Transverse colon (tissue), 4 donors: ENCODE measurements around the gene STAMBPL1. TPM values are rescaled to one million over a fixed set of nuclear protein-coding genes. Genes with fewer than 3 reads are reported as not detected.

Source experiments
- DNase-seq: peaks from one replicate; pipeline ENCODE4 v3.0.0-alpha.2; 2019
- H3K27ac ChIP-seq, 4 donors: fragments of 200-600 bp; sonication (generic); 2 replicates each; pipeline ENCODE4 v1.5.1; 2016 to 2018; ENCODE audit warnings: inconsistent platforms in 4 of 4
- H3K27me3 ChIP-seq: fragments of 200-600 bp; sonication (generic); 2 replicates; pipeline ENCODE4 v1.5.1; 2017; ENCODE audit warnings: inconsistent platforms
- H3K36me3 ChIP-seq, 4 donors: fragments of 200-600 bp; sonication (generic); 2 replicates each; pipeline ENCODE4 v1.5.1; 2017 to 2019; ENCODE audit warnings: inconsistent platforms in 4 of 4
- H3K4me1 ChIP-seq, 4 donors: fragments of 200-600 bp; sonication (generic); 2 replicates each; pipeline ENCODE4 v1.5.1; 2017 to 2020; ENCODE audit warnings: inconsistent platforms in 4 of 4
- H3K4me3 ChIP-seq, 4 donors: fragments of 200-600 bp; sonication (generic); 1 replicate in 1 of 4; 2 replicates in 3 of 4; pipeline versions ENCODE4 v1.5.1 to v1.6.1; 2017 to 2019; ENCODE audit warnings: inconsistent platforms in 4 of 4
- H3K9me3 ChIP-seq, 2 donors: fragments of 200-600 bp; sonication (generic); 2 replicates each; pipeline ENCODE4 v1.5.1; 2017 to 2019; ENCODE audit warnings: inconsistent platforms in 2 of 2
- EP300 ChIP-seq: sonication (generic); formaldehyde crosslinking; IDR thresholded peaks from one replicate; pipeline ENCODE4 v1.6.1; 2017; ENCODE audit warnings: antibody characterized with exemption, low read depth
- POLR2A ChIP-seq: fragments of 450-650 bp; IDR thresholded peaks from one replicate; pipeline ENCODE4 v1.6.1; 2016; ENCODE audit warnings: antibody characterized with exemption, mild to moderate bottlenecking, moderate library complexity
- POLR2AphosphoS5 ChIP-seq, 3 donors: sonication (generic); formaldehyde crosslinking; IDR thresholded peaks; one replicate each; pipeline ENCODE4 v1.6.1; 2016; ENCODE audit warnings: antibody characterized with exemption in 3 of 3
- WGBS, 2 donors: methylation state at CpG; one replicate each; pipeline ENCODE4 v1.1.5; 2018; ENCODE audit warnings: low coverage in 1 of 2; 5-methylcytosine and 5-hydroxymethylcytosine counted together
- in situ Hi-C, 4 donors: fragments of 200-750 bp; cut with MboI; loops; one replicate each; pipeline versions ENCODE4 v1.15.0 to v1.15.1; 2017; ENCODE audit warnings: low sequenced_read_pairs in 3 of 4, low pct_ligation_motif_present in 1 of 4, low pct_unique_long_range_greater_than_20kb in 1 of 4
- intact Hi-C: fragments of 100-400 bp; cut with DNase I; formaldehyde crosslinking; loops from one replicate; pipeline ENCODE4 v1.15.1; 2023; ENCODE audit warnings: low total_unique reads
- total RNA-seq, 4 donors: library from RNA; depleted of rRNA; stranded (reverse); fragments of >200 nt; gene quantifications; one replicate each; pipeline ENCODE4 v1.1.0, GENCODE V29; 2016
- TF ChIP-seq, protein P1 (sequence below), 5 experiments: fragments of 200-600 bp in 3 of 5; fragments of 450-650 bp in 2 of 5; sonication (generic) in 3 of 5; IDR thresholded peaks; 1 replicate in 2 of 5; 2 replicates in 3 of 5; pipeline ENCODE4 v1.5.1; 2016 to 2017; ENCODE audit warnings: antibody characterized with exemption in 5 of 5, inconsistent platforms in 3 of 5, mild to moderate bottlenecking in 2 of 5, moderate library complexity in 1 of 5

The STAMBPL1 gene
- total RNA-seq, 4 donors from 2014 or later, result 74.8 to 176 (median 134) TPM

DNA sequence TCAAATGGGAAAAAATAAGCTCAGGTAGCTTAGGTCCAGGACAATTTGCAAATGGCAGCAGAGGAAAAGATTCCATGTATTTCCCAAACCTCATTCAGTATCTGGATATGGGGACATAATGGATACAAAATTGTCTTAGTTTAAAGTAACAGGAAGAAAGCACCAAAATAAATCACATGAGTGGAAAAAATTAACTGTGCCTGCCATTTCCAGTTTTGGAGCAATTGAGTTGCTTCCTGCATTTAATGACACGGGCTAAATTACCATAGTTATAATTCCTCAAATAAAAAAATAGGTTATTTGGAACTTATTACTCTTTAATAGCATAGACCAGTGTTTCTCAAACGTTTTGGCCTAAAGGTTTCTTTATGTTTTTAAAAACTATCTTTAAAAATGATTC, 6.3 kb upstream of the STAMBPL1 start:
- Histone ChIP-seq H3K27ac (no peak overlapping the region), H3K36me3 (no peaks in the 10 kb centered on the region), H3K4me1 (peaks cover 0 to under 1% (median 0%) of the 10 kb centered on the region in 4 donors), H3K27me3 (no peaks in the 10 kb centered on the region), H3K4me3 (no peak overlapping the region), H3K9me3 (no peaks in the 10 kb centered on the region)
- TF ChIP-seq, protein P1, sequence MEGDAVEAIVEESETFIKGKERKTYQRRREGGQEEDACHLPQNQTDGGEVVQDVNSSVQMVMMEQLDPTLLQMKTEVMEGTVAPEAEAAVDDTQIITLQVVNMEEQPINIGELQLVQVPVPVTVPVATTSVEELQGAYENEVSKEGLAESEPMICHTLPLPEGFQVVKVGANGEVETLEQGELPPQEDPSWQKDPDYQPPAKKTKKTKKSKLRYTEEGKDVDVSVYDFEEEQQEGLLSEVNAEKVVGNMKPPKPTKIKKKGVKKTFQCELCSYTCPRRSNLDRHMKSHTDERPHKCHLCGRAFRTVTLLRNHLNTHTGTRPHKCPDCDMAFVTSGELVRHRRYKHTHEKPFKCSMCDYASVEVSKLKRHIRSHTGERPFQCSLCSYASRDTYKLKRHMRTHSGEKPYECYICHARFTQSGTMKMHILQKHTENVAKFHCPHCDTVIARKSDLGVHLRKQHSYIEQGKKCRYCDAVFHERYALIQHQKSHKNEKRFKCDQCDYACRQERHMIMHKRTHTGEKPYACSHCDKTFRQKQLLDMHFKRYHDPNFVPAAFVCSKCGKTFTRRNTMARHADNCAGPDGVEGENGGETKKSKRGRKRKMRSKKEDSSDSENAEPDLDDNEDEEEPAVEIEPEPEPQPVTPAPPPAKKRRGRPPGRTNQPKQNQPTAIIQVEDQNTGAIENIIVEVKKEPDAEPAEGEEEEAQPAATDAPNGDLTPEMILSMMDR (IDR thresholded peaks at IDR 0.05), result no peak
- TF ChIP-seq POLR2A (no peak), POLR2AphosphoS5 (IDR thresholded peaks at IDR 0.05) (no peak), EP300 (no peak)
- intact Hi-C loops (no loop called here), in situ Hi-C loops (no loop called here)
- 45 to 65% methylated on average over 2 of the region's 2 CpGs for WGBS, 2 donors
- DNase-seq, result no peak

DNA sequence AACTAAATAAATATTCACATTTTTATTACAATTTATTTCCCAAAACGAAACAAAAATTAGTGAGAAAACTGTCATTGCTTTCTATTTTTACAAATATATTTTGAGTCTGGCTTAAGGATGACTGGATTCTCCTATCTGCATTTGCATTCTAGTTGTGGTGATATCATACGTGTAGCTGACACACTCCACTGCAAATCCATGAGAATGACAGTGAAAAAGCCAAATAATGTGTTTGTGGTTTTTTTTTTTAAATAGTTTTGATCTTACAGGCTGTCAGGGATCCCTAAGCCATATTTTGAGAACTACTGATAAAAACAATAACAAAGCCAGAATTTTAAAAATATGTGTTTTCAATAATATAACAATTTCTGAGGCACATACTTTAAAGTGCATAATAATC, 5.8 kb upstream of the STAMBPL1 start:
- no peak for TF ChIP-seq EP300
- TF ChIP-seq POLR2AphosphoS5 (IDR thresholded peaks at IDR 0.05), result no peak
- TF ChIP-seq, protein P1 (IDR thresholded peaks at IDR 0.05), result no peak
- no peak for TF ChIP-seq POLR2A
- H3K4me1 ChIP-seq, result peaks cover 0 to 6% (median 3%) of the 10 kb centered on the region in 4 donors
- no peaks in the 10 kb centered on the region for H3K36me3 ChIP-seq
- 89 to 94% methylated on average over 2 of the region's 2 CpGs for WGBS, 2 donors
- in situ Hi-C loops (no loop called here), intact Hi-C loops (no loop called here)
- H3K4me3 ChIP-seq, result no peak overlapping the region
- H3K9me3 ChIP-seq, result no peaks in the 10 kb centered on the region
- DNase-seq, result no peak
- no peak overlapping the region for H3K27ac ChIP-seq
- no peaks in the 10 kb centered on the region for H3K27me3 ChIP-seq

DNA sequence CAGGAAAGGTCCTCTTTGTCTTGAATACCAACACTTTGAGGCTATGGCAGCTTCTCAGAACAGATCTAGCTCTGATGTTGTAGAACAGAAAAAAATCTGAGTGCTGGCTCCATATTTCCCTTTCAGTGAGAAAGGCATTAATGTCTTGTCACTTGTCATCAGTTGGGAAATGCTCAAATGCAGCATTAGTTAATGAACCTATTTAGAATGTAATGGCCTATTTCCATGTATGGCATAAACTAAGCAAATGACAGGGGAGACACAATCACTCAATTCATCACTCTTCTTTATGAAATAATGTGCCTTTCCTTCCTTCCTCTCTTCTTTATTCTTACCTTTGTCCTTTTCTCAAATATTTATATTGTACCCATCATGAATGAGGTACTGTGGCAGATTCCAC, 5.0 kb upstream of the STAMBPL1 start:
- DNase-seq, result no peak
- no peaks in the 10 kb centered on the region for H3K9me3 ChIP-seq
- in situ Hi-C loops, result no loop called here
- TF ChIP-seq POLR2AphosphoS5 (IDR thresholded peaks at IDR 0.05) (no peak), EP300 (no peak), POLR2A (no peak)
- TF ChIP-seq, protein P1 (IDR thresholded peaks at IDR 0.05), result no peak
- H3K36me3 ChIP-seq, result no peaks in the 10 kb centered on the region
- H3K27ac ChIP-seq, result no peak overlapping the region
- H3K4me3 ChIP-seq, result no peak overlapping the region
- peaks cover 0 to 12% (median 8%) of the 10 kb centered on the region in 4 donors for H3K4me1 ChIP-seq
- intact Hi-C loops, result no loop called here
- H3K27me3 ChIP-seq, result no peaks in the 10 kb centered on the region

DNA sequence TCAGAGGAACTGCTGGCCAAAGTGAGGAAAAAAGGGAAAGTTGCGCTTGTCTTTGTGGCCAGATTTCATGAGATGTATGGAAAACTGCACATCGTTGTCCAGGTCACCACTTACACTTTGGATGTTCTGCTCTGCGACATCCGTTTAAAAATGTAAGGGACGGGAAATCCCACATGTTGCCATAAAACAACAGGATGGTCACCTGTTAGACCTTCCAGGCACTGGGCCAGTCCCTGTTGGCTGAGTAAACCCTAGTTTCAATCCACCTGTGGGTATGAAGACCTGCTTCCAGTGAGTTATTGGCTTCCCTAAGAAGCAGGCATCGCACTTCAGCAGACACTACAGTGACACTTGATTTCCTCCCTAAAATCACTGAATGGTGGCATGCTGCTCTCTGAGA, 2.7 kb upstream of the STAMBPL1 start:
- TF ChIP-seq, protein P1 (IDR thresholded peaks at IDR 0.05), result no peak
- TF ChIP-seq EP300 (no peak), POLR2AphosphoS5 (IDR thresholded peaks at IDR 0.05) (no peak), POLR2A (no peak)
- Histone ChIP-seq H3K4me1 (peaks cover 0 to 25% (median 17%) of the 10 kb centered on the region in 4 donors), H3K36me3 (no peaks in the 10 kb centered on the region), H3K27me3 (no peaks in the 10 kb centered on the region), H3K4me3 (no peak overlapping the region), H3K27ac (no peak overlapping the region), H3K9me3 (no peaks in the 10 kb centered on the region)
- no peak for DNase-seq
- intact Hi-C loops (no loop called here), in situ Hi-C loops (no loop called here)
- WGBS, 2 donors, result 94 to 95% methylated on average over 6 of the region's 6 CpGs
